Measurements from ENCODE around the gene ZDHHC4. TPM values are rescaled to one million over a fixed set of nuclear protein-coding genes. Genes with fewer than 3 reads are reported as not detected.
A peak's percentile ranks its signal among the peaks of the same experiment; 100 is the strongest.

The ZDHHC4 gene
- total and polyA plus RNA-seq, 3 donors from 2014 or later = 59.4 to 77.7 (median 75.8) TPM

GRCh38 chr7:6612819-6613218, 35.6 kb downstream of the ZDHHC4 start:
- no peak overlapping the region for H3K27ac ChIP-seq
- 68 to 74% methylated on average over 7 of the region's 7 CpGs for WGBS, 2 donors
- H3K27me3 ChIP-seq = no peaks in the 10 kb centered on the region
- H3K4me3 ChIP-seq = no peak overlapping the region
- TF ChIP-seq CTCF (IDR thresholded peaks at IDR 0.05) = no peak
- no peak for TF ChIP-seq POLR2A (IDR thresholded peaks at IDR 0.05)
- H3K4me1 ChIP-seq = peaks cover 10% of the 10 kb centered on the region
- no peak for DNase-seq
- no peaks in the 10 kb centered on the region for H3K36me3 ChIP-seq (ENCODE audit: low read depth, missing control alignments)
- no peaks in the 10 kb centered on the region for H3K9me3 ChIP-seq
- intact Hi-C loops (cut with DNase I; ENCODE audit: low total_unique reads) = no loop called here

- Histone ChIP-seq H3K27me3 (no peaks in the 10 kb centered on the region), H3K27ac (no peak overlapping the region), H3K9me3 (no peaks in the 10 kb centered on the region), H3K4me1 (peaks cover 10% of the 10 kb centered on the region), H3K36me3 (ENCODE audit: low read depth, missing control alignments) (no peaks in the 10 kb centered on the region), H3K4me3 (no peak overlapping the region)
- DNase-seq = no peak
- no peak for TF ChIP-seq POLR2A (IDR thresholded peaks at IDR 0.05)
- TF ChIP-seq CTCF (IDR thresholded peaks at IDR 0.05) = no peak
- intact Hi-C loops (cut with DNase I; ENCODE audit: low total_unique reads) = no loop called here
- WGBS, 2 donors = 60% methylated on average over 2 of the region's 2 CpGs; no CpG with 5 or more reads in 1 of the 2 donors
These were observed 36.5 kb downstream of the ZDHHC4 start for GRCh38 chr7:6613706-6614105.

- no peak within 1 kb of the TSS for H3K27ac ChIP-seq
- peaks cover 10% of the 10 kb centered on the region for H3K4me1 ChIP-seq
- H3K4me3 ChIP-seq = peak within 1 kb of the TSS; percentile 59 to 68
- no peaks in the 10 kb centered on the region for H3K27me3 ChIP-seq
- 3 to 21% methylated on average over 6 to 50 of the region's 91 CpGs for WGBS, 2 donors
- no peaks in the 10 kb centered on the region for H3K36me3 ChIP-seq (ENCODE audit: low read depth, missing control alignments)
- DNase-seq = no peak
- no peak for TF ChIP-seq POLR2A (IDR thresholded peaks at IDR 0.05)
- no peaks in the 10 kb centered on the region for H3K9me3 ChIP-seq
- intact Hi-C loops (cut with DNase I; ENCODE audit: low total_unique reads) = no loop called here
These were observed 37.9 kb downstream of the ZDHHC4 start, which contains the start of gene ZNF853 for GRCh38 chr7:6614953-6615722. Gene ZNF853 (plus strand): TSS chr7:6615610. CDS start chr7:6616175, 565 bp downstream.

- Histone ChIP-seq H3K36me3 (ENCODE audit: low read depth, missing control alignments) (no peaks in the 10 kb centered on the region), H3K9me3 (no peaks in the 10 kb centered on the region), H3K4me1 (peaks cover 10% of the 10 kb centered on the region), H3K4me3 (peak overlapping the region; percentile 59 to 68), H3K27me3 (no peaks in the 10 kb centered on the region), H3K27ac (no peak overlapping the region)
- intact Hi-C loops (cut with DNase I; ENCODE audit: low total_unique reads) = no loop called here
- WGBS, 2 donors = 8 to 38% methylated on average over 6 to 54 of the region's 63 CpGs
- DNase-seq = no peak
- TF ChIP-seq CTCF (IDR thresholded peaks at IDR 0.05) = no peak
- no peak for TF ChIP-seq POLR2A (IDR thresholded peaks at IDR 0.05)
These were observed 38.7 kb downstream of the ZDHHC4 start for GRCh38 chr7:6615723-6616555.
